Cerebellar nuclear complex (tissue), 1 donor: ENCODE measurements around the gene OR5L2.
"Not testable (repeated sequence)": the region's sequence is repeated elsewhere in the genome, so short reads cannot be mapped to it uniquely, and the experiment has no call there.

ENCODE experiments used
- DNase-seq, 2 experiments: peaks; one replicate each; lab custom pipeline; 2025; lab: John Stamatoyannopoulos, UW

The OR5L2 gene

DNA sequence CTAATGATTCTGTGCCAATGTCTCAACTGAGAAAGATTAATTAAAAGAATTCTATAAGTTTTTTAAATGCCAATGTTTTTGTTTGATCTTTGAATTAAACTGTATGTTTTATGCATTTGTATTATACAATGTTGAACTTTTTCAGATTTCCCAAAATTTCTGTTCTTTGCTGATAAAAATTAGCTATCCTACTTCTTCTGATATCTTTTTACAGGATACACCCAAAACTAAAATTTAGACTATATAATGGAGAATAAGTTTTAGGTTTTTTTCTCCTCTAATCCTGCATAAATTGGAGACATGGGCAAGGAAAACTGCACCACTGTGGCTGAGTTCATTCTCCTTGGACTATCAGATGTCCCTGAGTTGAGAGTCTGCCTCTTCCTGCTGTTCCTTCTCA lies at the start of gene OR5L2:
TSS of gene OR5L2 (plus strand) at position 301 of the 400 bp plus-strand sequence. CDS start at position 301, 0 bp downstream.
- DNase-seq, result no peak

DNA sequence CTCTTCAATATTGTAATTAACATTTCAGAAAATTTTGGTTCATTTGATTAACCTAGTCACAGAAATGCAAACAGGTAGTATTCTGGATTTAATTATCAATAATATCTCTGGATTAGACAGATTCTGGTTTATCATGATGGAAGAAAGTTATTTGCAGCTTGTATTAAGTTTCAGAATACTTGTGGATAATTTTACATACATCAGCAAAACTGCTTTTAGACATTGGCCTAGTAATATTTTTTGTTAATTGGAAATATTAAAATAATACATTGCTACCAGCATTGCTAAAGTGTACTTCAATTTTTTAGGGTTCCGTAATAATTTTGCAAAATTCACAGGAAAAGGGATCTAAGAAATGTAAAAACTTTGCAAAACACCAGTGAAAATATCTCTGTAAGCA lies 35.4 kb upstream of the OR5L2 start:
- no peak for DNase-seq

- no peak for DNase-seq
Observed at GRCh38 chr11:55793321-55793720, 33.7 kb upstream of the OR5L2 start.

DNA sequence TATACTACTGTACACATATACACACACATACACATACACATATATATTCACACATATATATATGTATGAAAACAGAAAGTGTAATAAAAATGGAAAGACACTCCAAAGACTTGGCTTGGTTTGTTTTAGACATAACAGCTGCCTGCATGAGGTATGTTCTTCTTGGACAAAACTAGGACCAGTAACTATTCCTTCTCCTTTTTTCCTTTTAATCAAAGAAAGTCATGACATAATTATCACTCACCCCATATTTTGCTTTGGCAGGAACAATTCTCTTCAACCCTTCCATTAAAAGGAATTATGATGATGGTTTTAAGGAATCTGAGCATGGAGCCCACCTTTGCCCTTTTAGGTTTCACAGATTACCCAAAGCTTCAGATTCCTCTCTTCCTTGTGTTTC lies 31.8 kb upstream of the OR5L2 start, which contains the start of gene OR5D14:
TSS of gene OR5D14 (plus strand) at position 301 of the 400 bp plus-strand sequence. CDS start at position 301, 0 bp downstream.
- DNase-seq, result no peak

DNA sequence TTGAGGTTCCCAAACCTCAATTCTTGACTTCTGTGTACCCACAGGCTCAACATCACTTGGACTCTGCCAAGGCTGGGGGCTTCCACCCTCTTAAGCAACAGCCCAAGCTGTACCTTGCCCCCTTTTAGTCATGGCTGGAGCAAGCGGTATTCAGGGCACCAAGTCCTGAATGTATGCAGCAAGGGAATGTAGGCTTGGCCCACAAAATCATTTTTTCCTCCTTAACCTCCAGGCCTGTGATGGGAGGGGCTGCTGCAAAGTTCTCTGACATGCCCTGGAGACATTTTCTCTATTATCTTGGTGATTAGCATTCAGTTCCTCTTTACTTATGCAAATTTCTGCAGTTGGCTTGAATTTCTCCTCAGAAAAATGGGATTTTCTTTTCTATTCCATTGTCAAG lies 20.8 kb upstream of the OR5L2 start:
- no peak for DNase-seq

DNA sequence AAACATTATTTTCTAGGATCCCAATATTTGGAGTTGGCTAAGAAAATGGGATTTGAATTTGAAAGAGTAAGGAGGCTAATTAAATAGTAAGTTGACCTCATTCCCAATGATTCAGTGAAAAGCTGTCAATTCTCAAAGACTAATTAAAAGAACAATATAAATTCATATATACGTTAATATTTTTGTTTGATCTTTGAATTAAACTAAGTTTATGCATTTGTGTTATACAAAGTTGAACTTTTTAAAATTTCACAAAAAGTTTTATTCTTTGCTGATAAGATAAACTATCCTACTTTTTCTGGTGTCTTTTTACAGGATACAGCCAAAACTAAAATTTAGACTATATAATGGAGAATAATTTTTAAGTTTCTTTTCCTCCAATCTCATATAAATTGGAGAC lies 16.0 kb upstream of the OR5L2 start, which contains the start of gene OR5L1:
TSS of gene OR5L1 (plus strand) at position 301 of the 400 bp plus-strand sequence. CDS start 100 bp downstream, outside the sequence.
- DNase-seq, result no peak

GRCh38 chr11:55819330-55819729 lies 7.7 kb upstream of the OR5L2 start, which contains the start of gene OR5D18:
Gene OR5D18, plus strand, starts transcription at chr11:55819630. Its CDS starts 0 bp downstream, at chr11:55819630.
- DNase-seq, result no peak

DNA sequence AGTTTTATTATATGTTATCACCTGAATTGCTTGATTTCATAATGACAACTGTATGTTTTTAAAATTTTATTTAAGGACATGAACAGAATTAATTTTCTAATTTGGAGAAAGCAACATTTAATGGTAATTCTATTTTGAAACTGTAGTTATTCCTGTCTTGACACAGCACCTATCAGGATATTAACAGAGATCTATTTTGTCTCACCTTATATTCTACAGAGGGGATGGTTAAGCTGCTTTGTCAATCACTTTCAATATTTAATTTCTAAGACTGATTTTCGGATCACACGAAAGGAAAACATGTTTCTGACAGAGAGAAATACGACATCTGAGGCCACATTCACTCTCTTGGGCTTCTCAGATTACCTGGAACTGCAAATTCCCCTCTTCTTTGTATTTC lies 11.4 kb downstream of the OR5L2 start, which contains the start of gene OR5D16:
TSS of gene OR5D16 (plus strand) at position 301 of the 400 bp plus-strand sequence. CDS start at position 301, 0 bp downstream.
- no peak for DNase-seq

DNA sequence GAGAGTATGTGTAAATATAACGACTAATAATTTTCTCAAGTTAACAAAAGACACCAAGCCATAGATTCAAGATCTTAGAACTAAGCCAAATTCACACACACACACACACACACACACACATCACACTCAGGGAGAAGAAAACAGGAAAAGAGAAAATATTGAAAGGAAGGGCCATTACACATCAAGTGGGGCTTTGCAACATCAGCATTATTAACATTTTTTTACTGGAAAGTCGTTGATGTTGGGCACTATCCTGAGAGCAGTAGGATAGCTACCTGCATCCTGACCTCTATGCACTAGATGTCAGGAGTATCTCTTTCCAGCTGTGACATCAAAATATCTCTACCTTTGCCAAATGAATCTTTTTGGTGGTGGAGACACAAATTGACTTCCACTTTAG lies 20.4 kb downstream of the OR5L2 start:
- DNase-seq, result no peak

DNA sequence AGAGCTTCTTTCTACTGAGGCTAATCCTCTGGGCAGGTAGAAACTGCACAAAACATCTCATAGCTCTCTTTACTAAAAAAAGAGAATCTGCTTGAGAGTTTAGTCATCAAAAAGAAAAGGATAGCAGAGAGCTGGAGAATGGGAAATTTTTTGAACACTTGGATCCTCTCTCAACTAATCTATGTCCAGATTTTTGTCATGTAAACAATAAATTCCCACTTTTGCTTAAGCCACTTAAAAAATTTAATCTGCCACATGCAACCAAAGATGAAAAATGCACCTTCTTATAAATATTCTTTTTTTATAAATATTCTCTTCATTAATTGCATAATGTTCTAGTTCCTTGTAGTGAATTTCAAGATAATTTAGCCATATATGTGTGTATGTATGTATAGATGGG lies 22.0 kb downstream of the OR5L2 start:
- no peak for DNase-seq

- DNase-seq, result no peak
Observed at GRCh38 chr11:55852141-55852540, 25.1 kb downstream of the OR5L2 start.

DNA sequence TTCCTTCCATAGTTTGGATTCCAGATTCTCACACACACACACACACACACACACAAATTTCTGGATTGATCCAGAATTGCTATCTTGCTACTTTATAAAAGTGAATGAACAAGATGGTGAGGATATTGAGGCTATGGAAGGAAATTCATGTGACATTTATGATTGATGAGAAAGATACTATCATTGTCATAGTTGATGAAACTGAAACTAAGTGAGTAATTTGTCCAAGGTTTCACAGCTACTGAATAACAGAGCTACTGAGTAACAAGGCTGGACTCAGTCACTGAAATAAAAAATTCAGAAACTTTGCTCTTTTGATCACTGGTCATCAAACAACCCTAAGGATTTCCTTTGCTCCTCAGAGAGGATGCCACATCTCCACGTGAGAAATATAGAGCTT lies 27.7 kb downstream of the OR5L2 start:
- no peak for DNase-seq

DNA sequence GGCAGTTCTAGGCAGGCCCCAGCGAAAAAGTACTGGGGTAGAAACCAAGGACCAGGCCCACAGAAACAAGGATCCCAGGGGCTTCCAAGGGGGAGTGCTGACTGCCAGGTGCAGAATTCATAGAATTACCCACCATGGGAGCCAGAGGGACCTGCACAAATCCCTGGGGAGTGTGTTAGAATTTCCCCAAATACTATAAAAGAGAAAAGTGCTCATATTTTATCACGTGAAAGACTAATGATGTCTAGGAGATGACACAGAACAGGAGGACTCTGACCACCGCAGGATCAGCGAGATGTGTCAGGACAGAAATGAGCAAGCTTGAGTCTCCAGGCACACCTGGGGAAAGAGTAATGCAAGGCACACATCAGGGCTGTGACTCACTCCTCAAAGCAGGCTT lies 40.3 kb downstream of the OR5L2 start:
- DNase-seq, result not testable (repeated sequence)

- DNase-seq, result not testable (repeated sequence)
Observed at GRCh38 chr11:55872731-55873130, 45.7 kb downstream of the OR5L2 start.

GRCh38 chr11:55873146-55873545 lies 46.1 kb downstream of the OR5L2 start:
- not testable (repeated sequence) for DNase-seq
